NK-92 (cell line): ENCODE results near the gene PHPT1.
"Not testable (repeated sequence)": the region's sequence is repeated elsewhere in the genome, so short reads cannot be mapped to it uniquely, and the experiment has no call there.

Experiments used
- DNase-seq: peaks from one replicate; lab custom pipeline; 2025; ENCODE audit not compliant: unreplicated experiment; lab: John Stamatoyannopoulos, UW

The PHPT1 gene

GRCh38 chr9:136823136-136824046, 25.8 kb upstream of the PHPT1 start:
- no peak for DNase-seq

GRCh38 chr9:136824496-136825225, 24.5 kb upstream of the PHPT1 start:
- DNase-seq = no peak

GRCh38 chr9:136825295-136826187, 23.7 kb upstream of the PHPT1 start:
- no peak for DNase-seq

- DNase-seq = no peak
These were observed 23.0 kb upstream of the PHPT1 start for GRCh38 chr9:136826188-136826541.

GRCh38 chr9:136826703-136827582, 22.3 kb upstream of the PHPT1 start:
- no peak for DNase-seq

- no peak for DNase-seq
These were observed 21.3 kb upstream of the PHPT1 start for GRCh38 chr9:136827794-136828473.

- no peak for DNase-seq
These were observed 20.6 kb upstream of the PHPT1 start for GRCh38 chr9:136828474-136829140.

GRCh38 chr9:136829412-136829811, 19.8 kb upstream of the PHPT1 start:
- DNase-seq = no peak

- no peak for DNase-seq
These were observed 19.0 kb upstream of the PHPT1 start for GRCh38 chr9:136829981-136830885.

- DNase-seq = no peak
These were observed 18.0 kb upstream of the PHPT1 start for GRCh38 chr9:136831002-136831719.

GRCh38 chr9:136831720-136832104, 17.5 kb upstream of the PHPT1 start:
- no peak for DNase-seq

GRCh38 chr9:136832581-136832980, 16.6 kb upstream of the PHPT1 start:
- no peak for DNase-seq

GRCh38 chr9:136833381-136834048, 15.7 kb upstream of the PHPT1 start:
- not testable (repeated sequence) for DNase-seq

GRCh38 chr9:136835162-136835931, 13.9 kb upstream of the PHPT1 start:
- DNase-seq = no peak

GRCh38 chr9:136835932-136836904, 13.0 kb upstream of the PHPT1 start:
- DNase-seq = no peak
